Measurements from ENCODE around the gene CNTNAP2.

CNTNAP2 gene

GRCh38 chr7:147941381-147941780, 1824.8 kb downstream of the CNTNAP2 start:
- no peak for DNase-seq (ENCODE audit: low spot score)

GRCh38 chr7:147944321-147944720, 1827.7 kb downstream of the CNTNAP2 start:
- no peak for DNase-seq (ENCODE audit: low spot score)

GRCh38 chr7:147952918-147953317, 1836.3 kb downstream of the CNTNAP2 start:
- DNase-seq (ENCODE audit: low spot score) = no peak

GRCh38 chr7:147968046-147968610, 1851.5 kb downstream of the CNTNAP2 start:
- no peak for DNase-seq (ENCODE audit: low spot score)

GRCh38 chr7:147971606-147972110, 1855.1 kb downstream of the CNTNAP2 start:
- no peak for DNase-seq (ENCODE audit: low spot score)

- DNase-seq (ENCODE audit: low spot score) = no peak
These were observed 1861.6 kb downstream of the CNTNAP2 start for GRCh38 chr7:147978201-147978600.

- DNase-seq (ENCODE audit: low spot score) = no peak
These were observed 1862.0 kb downstream of the CNTNAP2 start for GRCh38 chr7:147978651-147979050.

GRCh38 chr7:147980826-147981813, 1864.5 kb downstream of the CNTNAP2 start:
- no peak for DNase-seq (ENCODE audit: low spot score)

GRCh38 chr7:147982307-147982706, 1865.7 kb downstream of the CNTNAP2 start:
- no peak for DNase-seq (ENCODE audit: low spot score)

GRCh38 chr7:147984265-147984664, 1867.7 kb downstream of the CNTNAP2 start:
- no peak for DNase-seq (ENCODE audit: low spot score)

- DNase-seq (ENCODE audit: low spot score) = no peak
These were observed 1873.5 kb downstream of the CNTNAP2 start for GRCh38 chr7:147990079-147990478.

- DNase-seq (ENCODE audit: low spot score) = no peak
These were observed 1874.3 kb downstream of the CNTNAP2 start for GRCh38 chr7:147990942-147991341.

GRCh38 chr7:147992698-147993097, 1876.1 kb downstream of the CNTNAP2 start:
- no peak for DNase-seq (ENCODE audit: low spot score)

- DNase-seq (ENCODE audit: low spot score) = no peak
These were observed 1881.0 kb downstream of the CNTNAP2 start for GRCh38 chr7:147997636-147998035.

GRCh38 chr7:147999962-148000361, 1883.4 kb downstream of the CNTNAP2 start:
- DNase-seq (ENCODE audit: low spot score) = no peak

GRCh38 chr7:148011753-148012152, 1895.2 kb downstream of the CNTNAP2 start:
- DNase-seq (ENCODE audit: low spot score) = no peak

GRCh38 chr7:148014001-148014400, 1897.4 kb downstream of the CNTNAP2 start:
- no peak for DNase-seq (ENCODE audit: low spot score)

- no peak for DNase-seq (ENCODE audit: low spot score)
These were observed 1897.9 kb downstream of the CNTNAP2 start for GRCh38 chr7:148014541-148014940.

- DNase-seq (ENCODE audit: low spot score) = no peak
These were observed 1900.5 kb downstream of the CNTNAP2 start for GRCh38 chr7:148017126-148017525.

GRCh38 chr7:148020679-148021078, 1904.1 kb downstream of the CNTNAP2 start:
- no peak for DNase-seq (ENCODE audit: low spot score)

GRCh38 chr7:148021507-148022045, 1905.0 kb downstream of the CNTNAP2 start:
- no peak for DNase-seq (ENCODE audit: low spot score)

GRCh38 chr7:148022832-148023231, 1906.2 kb downstream of the CNTNAP2 start:
- DNase-seq (ENCODE audit: low spot score) = no peak

- DNase-seq (ENCODE audit: low spot score) = no peak
These were observed 1910.1 kb downstream of the CNTNAP2 start for GRCh38 chr7:148026713-148027112.

All from LoVo (cell line).